GM12878 (cell line): ENCODE measurements around the gene MAPK8IP1. TPM values are rescaled to one million over a fixed set of nuclear protein-coding genes. Genes with fewer than 3 reads are reported as not detected.

ENCODE experiments used
- ATAC-seq: fragments of 200-7000 bp; cut with Tn5 transposase; 3 replicates; pipeline ENCODE4 v1.9.1; 2020; ENCODE audit warnings: mild to moderate bottlenecking, moderate library complexity
- BruUV-seq: library from RNA; stranded (reverse); fragments of 400-500 nt; replicated peaks from 2 replicates; lab custom pipeline; 2021; lab: Mats Ljungman, UMichigan
- CTCF ChIA-PET: fragments of 300-600 bp; sonication (Branson Sonifier 250); formaldehyde crosslinking; extraction: SDS; loops from one replicate; lab custom pipeline; 2021; ENCODE audit warnings: inconsistent platforms; lab: Yijun Ruan, JAX
- POLR2A ChIA-PET: fragments of 350-600 bp; formaldehyde crosslinking; extraction: SDS; loops from one replicate; lab custom pipeline; 2021; ENCODE audit warnings: inconsistent platforms; lab: Charles Lee
- RAD21 ChIA-PET: fragments of 300-600 bp; sonication (Branson Sonifier 250); formaldehyde crosslinking; loops from one replicate; lab custom pipeline; 2023; ENCODE audit warnings: antibody characterized with exemption; ENCODE audit not compliant: unreplicated experiment; lab: Charles Lee
- SMC1A ChIA-PET: fragments of 300-600 bp; sonication (Branson Sonifier 250); formaldehyde crosslinking; loops from one replicate; lab custom pipeline; 2023; ENCODE audit not compliant: unreplicated experiment, uncharacterized antibody; lab: Charles Lee
- DNase-seq: peaks from one replicate; pipeline ENCODE4 v3.0.0-alpha.2; 2011; ENCODE audit warnings: low read depth, low spot score
- FAIRE-seq: peaks from 3 replicates; lab custom pipeline; 2011; peaks lifted over from hg19 to GRCh38; lab: Jason Lieb, UNC
- H2AFZ ChIP-seq: 2 replicates; pipeline ENCODE4 v1.6.0; 2011; ENCODE audit warnings: low read depth, low read length, control low read depth; ENCODE audit not compliant: control insufficient read depth
- H3K27ac ChIP-seq: 2 replicates; pipeline ENCODE4 v1.5.1; 2011; ENCODE audit warnings: control low read depth; ENCODE audit not compliant: control insufficient read depth, insufficient read depth
- H3K27me3 ChIP-seq, 2 experiments: replicated peaks in 1 of 2; 2 replicates each; pipeline versions ENCODE4 v1.6.0 to v1.6.1; 2011; ENCODE audit warnings: low read length in 1 of 2; ENCODE audit not compliant: control insufficient read depth in 2 of 2, insufficient read depth in 2 of 2
- H3K36me3 ChIP-seq, 2 experiments: 2 replicates each; pipeline ENCODE4 v1.5.1; 2011; ENCODE audit warnings: low read length in 1 of 2; ENCODE audit not compliant: control insufficient read depth in 2 of 2, insufficient read depth in 2 of 2
- H3K4me1 ChIP-seq: 2 replicates; pipeline ENCODE4 v1.6.1; 2011; ENCODE audit warnings: mild to moderate bottlenecking, low read length, moderate library complexity, mixed read lengths; ENCODE audit not compliant: control insufficient read depth, insufficient read depth
- H3K4me2 ChIP-seq: 2 replicates; pipeline ENCODE4 v1.6.0; 2011; ENCODE audit warnings: control low read depth; ENCODE audit not compliant: control insufficient read depth, insufficient read depth
- H3K4me3 ChIP-seq: fragments of 200-600 bp; sonication (generic); 2 replicates; pipeline ENCODE4 v1.5.1; 2016
- H3K79me2 ChIP-seq: 2 replicates; pipeline ENCODE4 v1.6.0; 2011; ENCODE audit warnings: low read length; ENCODE audit not compliant: control insufficient read depth, insufficient read depth
- H3K9ac ChIP-seq: 2 replicates; pipeline ENCODE4 v1.8.0; 2011; ENCODE audit warnings: low read length, control low read depth, mixed read lengths; ENCODE audit not compliant: control insufficient read depth, insufficient read depth
- H3K9me3 ChIP-seq: replicated peaks from 3 replicates; pipeline ENCODE4 v1.5.1; 2011; ENCODE audit warnings: mild to moderate bottlenecking, low read length; ENCODE audit not compliant: control insufficient read depth, insufficient read depth
- H4K20me1 ChIP-seq: 2 replicates; pipeline ENCODE4 v1.6.0; 2011; ENCODE audit not compliant: control insufficient read depth, insufficient read depth
- CEBPB ChIP-seq, 2 experiments: fragments of 150-350 bp in 1 of 2; IDR thresholded peaks; 2 replicates each; pipeline ENCODE4 v1.6.1; 2012 to 2014; ENCODE audit warnings: low read depth in 2 of 2, low read length in 2 of 2, borderline replicate concordance in 1 of 2, inconsistent platforms in 1 of 2
- CHD2 ChIP-seq: IDR thresholded peaks from 2 replicates; pipeline ENCODE4 v1.6.1; 2011; ENCODE audit warnings: low read depth, low read length, improper control_type of control experiment, borderline replicate concordance
- CUX1 ChIP-seq: IDR thresholded peaks from 2 replicates; pipeline ENCODE4 v1.6.1; 2012; ENCODE audit warnings: improper control_type of control experiment, low read depth, low read length; ENCODE audit not compliant: insufficient replicate concordance
- EGR1 ChIP-seq, 2 experiments: IDR thresholded peaks; 1 replicate in 1 of 2; 2 replicates in 1 of 2; pipeline ENCODE4 v1.6.1; 2011 to 2012; ENCODE audit warnings: low read depth in 2 of 2, low read length in 2 of 2, borderline replicate concordance in 1 of 2, mild to moderate bottlenecking in 1 of 2, moderate library complexity in 1 of 2
- FOXM1 ChIP-seq: IDR thresholded peaks from 2 replicates; pipeline ENCODE4 v1.6.1; 2012; ENCODE audit warnings: low read depth, mild to moderate bottlenecking, inconsistent platforms, low read length, moderate library complexity
- GABPA ChIP-seq: IDR thresholded peaks from 2 replicates; pipeline ENCODE4 v1.6.1; 2014; ENCODE audit warnings: antibody characterized with exemption, low read depth, mild to moderate bottlenecking, inconsistent platforms
- IKZF1 ChIP-seq: fragments of 450-650 bp; conservative IDR thresholded peaks from 2 replicates; pipeline ENCODE4 v1.6.1; 2017; ENCODE audit warnings: antibody characterized with exemption, mild to moderate bottlenecking
- MEF2B ChIP-seq: fragments of 450-650 bp; IDR thresholded peaks from 2 replicates; pipeline ENCODE4 v1.6.1; 2018; ENCODE audit warnings: mild to moderate bottlenecking, moderate library complexity; ENCODE audit not compliant: partially characterized antibody, poor library complexity, severe bottlenecking
- NBN ChIP-seq: fragments of 450-650 bp; IDR thresholded peaks from 2 replicates; pipeline ENCODE4 v1.6.1; 2016
- NRF1 ChIP-seq: conservative IDR thresholded peaks from 2 replicates; pipeline ENCODE4 v1.6.1; 2011; ENCODE audit warnings: mild to moderate bottlenecking, low read depth, low read length, improper control_type of control experiment
- PAX8 ChIP-seq: fragments of 450-650 bp; IDR thresholded peaks from 2 replicates; pipeline ENCODE4 v1.6.1; 2017; ENCODE audit warnings: mild to moderate bottlenecking, moderate library complexity
- SRF ChIP-seq, 2 experiments: IDR thresholded peaks; 2 replicates each; pipeline ENCODE4 v1.6.1; 2011; ENCODE audit warnings: low read depth in 2 of 2, low read length in 2 of 2, mild to moderate bottlenecking in 1 of 2, moderate library complexity in 1 of 2
- STAT1 ChIP-seq: fragments of 450-650 bp; conservative IDR thresholded peaks from 2 replicates; pipeline ENCODE4 v1.6.1; 2014; ENCODE audit warnings: antibody characterized with exemption, mild to moderate bottlenecking
- USF2 ChIP-seq: IDR thresholded peaks from 2 replicates; pipeline ENCODE4 v1.6.1; 2011; ENCODE audit warnings: low read depth, low read length, improper control_type of control experiment, borderline replicate concordance
- ZNF274 ChIP-seq: IDR thresholded peaks from one replicate; pipeline ENCODE4 v1.8.0; 2011; ENCODE audit not compliant: insufficient read length, insufficient read depth
- WGBS: methylation state at CpG from one replicate; pipeline ENCODE4 v1.1.6; 2016; ENCODE audit warnings: low lambda C conversion rate; ENCODE audit not compliant: insufficient replicate concordance, insufficient coverage; ENCODE audit errors: missing lambda C conversion rate; 5-methylcytosine and 5-hydroxymethylcytosine counted together
- in situ Hi-C: fragments of 300-500 bp; cut with MboI; formaldehyde crosslinking; loops from 9 replicates; pipeline ENCODE4 v1.14.3; 2018; ENCODE audit warnings: mixed read lengths
- intact Hi-C: fragments of 100-400 bp; cut with micrococcal nuclease; formaldehyde crosslinking; loops from one replicate; pipeline ENCODE4 v1.14.2; 2022; ENCODE audit not compliant: unreplicated experiment
- polyA plus RNA-seq, 11 experiments: library from polyadenylated mRNA; depleted of rRNA in 4 of 11; unstranded in 6 of 11; stranded (reverse) in 5 of 11; fragments of >200 nt; fragmentation: Nextera tagmentation in 4 of 11; fragmentation: Illumina TruSeq in 1 of 11; extraction: Ambion mirVana in 4 of 11; extraction: Trizol in 1 of 11; gene quantifications; 1 replicate in 1 of 11; 2 replicates in 10 of 11; pipeline versions ENCODE4 v1.2.1 to v1.2.3, GENCODE V29; 2011 to 2016; ENCODE audit warnings: inconsistent platforms in 2 of 11, missing spikeins in 2 of 11, low read depth in 1 of 11
- total RNA-seq, 4 experiments: library from RNA; depleted of rRNA in 3 of 4; stranded (reverse); fragments of >200 nt in 3 of 4; fragmentation: Illumina TruSeq in 1 of 4; extraction: Trizol in 1 of 4; gene quantifications; 2 replicates each; pipeline versions ENCODE4 v1.2.1 to v1.2.3, GENCODE V29; 2013 to 2021

The MAPK8IP1 gene
- total and polyA plus RNA-seq, 10 of the 15 experiments (the other 5 are each of a cell fraction or from before 2014, with no cell fraction given) = 0.04 to 0.44 (median 0.11) TPM; not detected in 2

GRCh38 chr11:45869551-45869950, 15.9 kb upstream of the MAPK8IP1 start:
- FAIRE-seq (no peak), DNase-seq (no peak), ATAC-seq (no peak)
- Histone ChIP-seq H3K4me3 (no peak overlapping the region), H3K36me3 (peaks cover 14 to 39% of the 10 kb centered on the region in 2 experiments), H3K79me2 (no peaks in the 10 kb centered on the region), H3K9ac (no peak overlapping the region), H3K9me3 (no peaks in the 10 kb centered on the region), H3K27me3 (no peaks in the 10 kb centered on the region), H3K4me1 (no peaks in the 10 kb centered on the region)
- ChIA-PET CTCF (interaction anchor here (0.8 to 1.1 kb wide), 2 partner anchors 96 to 137 kb away, joined by 3 to 6 read pairs; no protein-coding TSS in a partner anchor), SMC1A (no interaction called here), POLR2A (interaction anchor here (0.7 kb wide), 1 partner anchor 66 kb away, joined by 6 read pairs; no protein-coding TSS in a partner anchor), RAD21 (no interaction called here)
- in situ Hi-C loops (no loop called here), intact Hi-C loops (no loop called here)
- 94% methylated on average over 12 of the region's 12 CpGs for WGBS
- no peak for TF ChIP-seq SRF (IDR thresholded peaks at IDR 0.05; ENCODE audit: low read depth in 2 of 2, low read length in 2 of 2)
- no peak for TF ChIP-seq ZNF274
- no peak for TF ChIP-seq STAT1
- TF ChIP-seq GABPA = no peak
- no peak for TF ChIP-seq PAX8
- no peak for TF ChIP-seq NRF1
- no peak for TF ChIP-seq CHD2
- no peak for TF ChIP-seq MEF2B
- no peak for TF ChIP-seq EGR1 (IDR thresholded peaks at IDR 0.05; ENCODE audit: borderline replicate concordance in 1 of 2, low read depth in 2 of 2, low read length in 2 of 2)
- TF ChIP-seq FOXM1 = no peak
- TF ChIP-seq USF2 = no peak
- TF ChIP-seq CEBPB (IDR thresholded peaks at IDR 0.05; ENCODE audit: borderline replicate concordance in 1 of 2, low read depth in 2 of 2, low read length in 2 of 2) = no peak
- no peak for TF ChIP-seq CUX1
- TF ChIP-seq NBN = no peak
- no peak for TF ChIP-seq IKZF1
- TF ChIP-seq, all 136 proteins: peak for 0
- H2AFZ ChIP-seq = no peak overlapping the region
- BruUV-seq = no TSS peak
- H3K27ac ChIP-seq = no peak overlapping the region
- H4K20me1 ChIP-seq = no peaks in the 10 kb centered on the region
- H3K4me2 ChIP-seq = no peak overlapping the region
